ENCODE data around the gene IER2. TPM values are rescaled to one million over a fixed set of nuclear protein-coding genes. Genes with fewer than 3 reads are reported as not detected.
A peak's percentile ranks its signal among the peaks of the same experiment; 100 is the strongest.

IER2 gene
- total and polyA plus RNA-seq, 9 of the 15 experiments (the other 6 are each of a cell fraction or from before 2014, with no cell fraction given) = 4.5 to 205 (median 23.7) TPM

- no peak for TF ChIP-seq RFX1 (IDR thresholded peaks at IDR 0.05)
- TF ChIP-seq JUND (IDR thresholded peaks at IDR 0.05; ENCODE audit: borderline replicate concordance, low read depth, low read length) = peak; percentile 2; the same call in 1 of the 2 replicates
- no peak; the same call in 2 of the 3 replicates for TF ChIP-seq JUND (tag; IDR thresholded peaks at IDR 0.05; ENCODE audit: borderline replicate concordance, low read depth, low read length)
- TF ChIP-seq NBN (IDR thresholded peaks at IDR 0.05; ENCODE audit: low read depth) = 0 out of 2 replicates have a peak, but pooled peaks have one; percentile 48
- peak; percentile 81 for TF ChIP-seq ZNF766 (CRISPR knock-in tag; conservative IDR thresholded peaks at IDR 0.05)
- TF ChIP-seq SUPT5H (IDR thresholded peaks at IDR 0.05) = peak; percentile 56; the same call in 1 of the 2 replicates
- TF ChIP-seq NR4A1 (CRISPR knock-in tag; IDR thresholded peaks at IDR 0.05) = no peak
- TF ChIP-seq NR4A1 (tag; IDR thresholded peaks at IDR 0.05) = no peak
- 0 out of 2 replicates have a peak, but pooled peaks have one; percentile 12 for TF ChIP-seq BRD4 (IDR thresholded peaks at IDR 0.05)
- peak; percentile 17 for TF ChIP-seq PHF20 (IDR thresholded peaks at IDR 0.05; ENCODE audit: partially characterized antibody)
- TF ChIP-seq TAF9B (IDR thresholded peaks at IDR 0.05; ENCODE audit: partially characterized antibody) = peak; percentile 22
- no peak for TF ChIP-seq ZNF224 (CRISPR knock-in tag; IDR thresholded peaks at IDR 0.05)
- TF ChIP-seq E2F1 (CRISPR knock-in tag; IDR thresholded peaks at IDR 0.05) = no peak
- no peak for TF ChIP-seq ARNT (IDR thresholded peaks at IDR 0.05)
- TF ChIP-seq NR3C1 (CRISPR knock-in tag; IDR thresholded peaks at IDR 0.05) = no peak
- peak in 1 of 2 experiments; percentile 49; a peak in 1 of 4 replicates for TF ChIP-seq HDAC1 (IDR thresholded peaks at IDR 0.05)
- peak; percentile 18; the same call in 1 of the 2 replicates for TF ChIP-seq TRIM25 (IDR thresholded peaks at IDR 0.05; ENCODE audit: borderline replicate concordance)
- no peak for TF ChIP-seq ZNF280A (IDR thresholded peaks at IDR 0.05; ENCODE audit: low read depth, partially characterized antibody)
- TF ChIP-seq CTCF (IDR thresholded peaks at IDR 0.05 in 2 of 3, conservative IDR thresholded peaks at IDR 0.05 in 1 of 3; ENCODE audit: insufficient read depth in 2 of 3, low read depth in 1 of 3, low read length in 3 of 3) = no peak
- TF ChIP-seq RBBP5 (IDR thresholded peaks at IDR 0.05; ENCODE audit: borderline replicate concordance, insufficient read depth, low read length, poor library complexity, severe bottlenecking) = peak; percentile 47
- no peak for TF ChIP-seq ETV1 (tag; conservative IDR thresholded peaks at IDR 0.05; ENCODE audit: low read depth)
- TF ChIP-seq LEF1 (IDR thresholded peaks at IDR 0.05) = peak; percentile 85
- peak; percentile 67; the same call in 1 of the 2 replicates for TF ChIP-seq RB1 (IDR thresholded peaks at IDR 0.05; ENCODE audit: low read depth)
Observed at GRCh38 chr19:13163609-13164342, 13.6 kb downstream of the IER2 start (continued).
